ENCODE data around the gene STEAP4.

GRCh38 chr7:88346357-88346756 lies 39.7 kb upstream of the STEAP4 start:
- TF ChIP-seq CTCF (IDR thresholded peaks at IDR 0.05) (no peak), EZH2 (IDR thresholded peaks at IDR 0.05) (no peak), EZH2phosphoT487 (IDR thresholded peaks at IDR 0.05) (no peak)
